GM12874 (cell line): ENCODE measurements around the gene FKBP2.

ENCODE experiments used
- TF ChIP-seq, protein P1 (sequence below): IDR thresholded peaks from 2 replicates; pipeline ENCODE4 v1.5.1; 2011; ENCODE audit warnings: low read depth, mild to moderate bottlenecking, control low read depth, low read length, moderate library complexity; ENCODE audit not compliant: insufficient read depth

FKBP2 gene

DNA sequence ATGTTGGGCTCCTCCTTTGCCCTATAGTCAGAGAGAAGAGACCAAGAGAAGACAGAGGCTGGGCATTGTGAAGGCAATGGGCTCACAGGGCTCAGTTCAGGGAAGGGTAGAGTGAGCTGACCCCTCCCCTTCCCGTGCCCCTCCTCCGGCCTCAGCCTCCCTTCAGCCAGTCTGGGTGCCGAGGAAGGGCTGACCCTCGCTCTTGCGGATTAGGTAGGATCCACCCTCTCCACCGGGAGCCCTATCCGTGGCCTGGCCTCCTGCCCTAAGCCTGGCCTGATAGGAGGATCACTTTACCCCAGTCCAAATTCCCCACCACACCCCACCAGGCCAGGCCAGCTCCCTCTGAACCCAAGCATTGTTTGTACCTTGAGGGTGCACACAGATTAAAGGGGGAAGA is 7.7 kb downstream of the FKBP2 start:
- TF ChIP-seq, protein P1, sequence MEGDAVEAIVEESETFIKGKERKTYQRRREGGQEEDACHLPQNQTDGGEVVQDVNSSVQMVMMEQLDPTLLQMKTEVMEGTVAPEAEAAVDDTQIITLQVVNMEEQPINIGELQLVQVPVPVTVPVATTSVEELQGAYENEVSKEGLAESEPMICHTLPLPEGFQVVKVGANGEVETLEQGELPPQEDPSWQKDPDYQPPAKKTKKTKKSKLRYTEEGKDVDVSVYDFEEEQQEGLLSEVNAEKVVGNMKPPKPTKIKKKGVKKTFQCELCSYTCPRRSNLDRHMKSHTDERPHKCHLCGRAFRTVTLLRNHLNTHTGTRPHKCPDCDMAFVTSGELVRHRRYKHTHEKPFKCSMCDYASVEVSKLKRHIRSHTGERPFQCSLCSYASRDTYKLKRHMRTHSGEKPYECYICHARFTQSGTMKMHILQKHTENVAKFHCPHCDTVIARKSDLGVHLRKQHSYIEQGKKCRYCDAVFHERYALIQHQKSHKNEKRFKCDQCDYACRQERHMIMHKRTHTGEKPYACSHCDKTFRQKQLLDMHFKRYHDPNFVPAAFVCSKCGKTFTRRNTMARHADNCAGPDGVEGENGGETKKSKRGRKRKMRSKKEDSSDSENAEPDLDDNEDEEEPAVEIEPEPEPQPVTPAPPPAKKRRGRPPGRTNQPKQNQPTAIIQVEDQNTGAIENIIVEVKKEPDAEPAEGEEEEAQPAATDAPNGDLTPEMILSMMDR, result no peak

DNA sequence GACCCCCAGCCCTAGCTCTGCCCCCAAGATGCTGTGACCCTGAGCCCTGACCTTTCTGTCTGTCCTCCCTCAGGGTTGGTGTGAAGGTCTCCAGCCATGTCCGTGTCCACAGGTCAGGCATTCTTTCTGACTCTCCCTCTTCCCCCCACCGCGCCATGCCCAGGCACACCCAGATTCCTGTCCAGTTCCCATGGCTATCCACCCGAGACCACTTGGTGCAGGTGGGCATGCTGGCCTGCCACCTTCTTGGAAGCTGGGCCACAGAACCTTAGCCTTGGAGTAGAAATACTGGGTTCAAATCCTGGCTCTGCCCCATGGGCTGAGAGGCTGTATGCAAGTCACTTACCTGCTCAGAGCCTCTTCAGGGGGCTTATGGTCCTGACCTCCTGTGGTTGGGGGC is 8.1 kb downstream of the FKBP2 start:
- TF ChIP-seq, protein P1, result no peak

DNA sequence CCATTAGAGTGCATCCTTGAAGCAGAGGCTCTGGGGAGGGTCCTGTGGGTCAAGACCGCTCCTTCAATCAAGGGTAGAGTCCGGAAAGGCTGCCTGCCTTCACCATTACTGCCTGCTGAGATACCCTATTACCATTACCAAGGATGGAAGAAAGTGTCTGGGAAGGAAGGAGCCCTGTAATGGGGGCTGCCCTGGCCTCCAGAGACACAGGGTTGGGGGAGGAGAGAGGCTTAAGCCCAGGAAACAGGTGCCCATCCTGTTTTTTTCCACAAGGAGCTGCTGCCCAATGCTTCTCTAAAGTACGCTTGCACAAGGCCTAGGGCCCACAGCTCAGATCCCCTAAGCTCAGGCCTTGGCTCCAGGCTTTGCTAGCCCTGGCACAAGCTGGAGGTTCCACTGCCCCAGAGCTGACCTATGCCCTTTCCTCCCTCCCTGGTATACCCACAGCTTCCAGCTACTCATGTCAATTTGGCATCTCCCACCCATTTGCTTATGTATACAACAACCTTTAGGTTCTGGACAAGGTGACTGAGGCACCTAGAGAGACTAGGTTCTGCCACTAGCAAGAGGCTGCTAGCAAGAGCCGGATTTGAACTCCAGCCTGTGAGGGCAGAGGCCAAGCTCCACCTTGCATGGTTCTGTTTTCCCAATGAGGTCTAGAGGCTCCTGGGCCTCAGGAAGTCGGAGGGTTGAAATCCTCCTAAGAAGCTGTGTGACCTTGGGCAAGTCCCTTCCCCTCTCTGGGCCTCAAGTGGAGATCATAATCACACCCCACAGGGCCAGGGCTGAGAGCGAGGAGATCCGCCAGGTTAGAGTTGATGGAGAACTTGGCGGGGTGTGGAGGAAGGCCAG is 8.9 kb downstream of the FKBP2 start:
- TF ChIP-seq, protein P1, result no peak

DNA sequence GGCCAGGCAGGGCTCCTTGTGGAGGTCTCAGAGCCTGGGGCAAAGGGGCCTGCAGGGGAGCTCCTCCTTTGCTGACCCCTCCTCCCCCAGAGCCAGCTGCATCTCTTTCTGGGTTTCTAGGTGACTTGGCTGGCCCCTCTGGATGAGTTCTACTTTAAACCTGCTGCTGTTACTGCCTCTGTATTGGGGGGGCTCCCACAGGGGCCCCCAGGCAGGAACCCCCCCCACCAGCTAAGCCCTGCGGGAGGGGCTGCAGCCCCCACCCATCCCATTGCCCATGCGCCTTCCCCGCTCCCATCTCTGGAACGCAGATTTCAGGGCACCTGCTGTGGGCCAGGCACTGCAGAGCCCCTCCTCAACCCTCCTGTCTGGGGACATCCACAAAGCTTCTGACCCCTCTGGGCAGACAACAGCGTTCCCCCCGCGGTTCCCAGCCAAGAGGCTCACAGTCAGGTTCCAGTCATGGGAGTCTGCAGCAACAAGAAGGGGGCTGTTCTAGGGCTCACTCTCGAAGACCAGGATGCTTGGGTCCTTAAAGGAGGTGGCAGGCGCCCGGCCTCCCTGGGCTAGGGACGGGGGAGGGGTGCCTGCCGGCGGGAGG is 9.6 kb downstream of the FKBP2 start:
- TF ChIP-seq, protein P1, result no peak

DNA sequence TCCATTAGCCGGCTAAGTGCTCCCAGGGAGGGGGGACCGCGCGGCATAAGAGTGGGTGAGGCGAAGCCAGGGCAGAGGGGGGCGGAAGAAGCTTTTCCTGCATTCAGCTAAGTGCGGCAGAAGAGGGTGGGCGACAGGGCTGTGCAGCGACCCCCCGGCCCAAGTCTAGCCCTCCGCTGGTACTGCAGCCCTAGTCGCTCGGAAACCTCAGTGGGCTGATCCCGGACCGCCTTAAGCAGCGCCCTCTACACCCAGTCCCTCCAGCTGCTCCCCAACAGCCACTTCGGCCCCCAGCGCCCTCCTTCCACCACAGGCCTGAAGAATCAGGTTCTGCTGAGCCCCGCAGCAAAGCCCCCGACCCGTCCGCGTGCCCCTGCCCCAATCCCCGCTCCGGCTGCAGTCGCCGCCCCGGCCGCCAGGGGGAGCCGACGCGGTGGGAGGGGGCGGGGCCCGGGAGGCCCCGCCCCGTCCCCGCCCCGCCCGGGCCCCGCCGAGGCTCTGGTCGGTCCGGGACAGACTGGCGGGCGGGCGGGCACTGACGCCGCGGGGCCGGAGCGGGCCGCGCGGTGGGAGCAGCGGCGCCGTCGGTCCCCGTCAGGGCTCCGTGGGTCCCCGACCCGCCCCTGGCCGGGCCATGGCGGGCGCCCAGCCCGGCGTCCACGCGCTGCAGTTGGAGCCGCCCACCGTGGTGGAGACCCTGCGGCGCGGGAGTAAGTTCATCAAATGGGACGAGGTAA is 10.3 kb downstream of the FKBP2 start, which contains the start of gene PLCB3:
Gene PLCB3 (plus strand): TSS at position 515 of the 737 bp plus-strand sequence. CDS start 120 bp downstream, at position 635.
- TF ChIP-seq, protein P1, result peak; percentile 77

DNA sequence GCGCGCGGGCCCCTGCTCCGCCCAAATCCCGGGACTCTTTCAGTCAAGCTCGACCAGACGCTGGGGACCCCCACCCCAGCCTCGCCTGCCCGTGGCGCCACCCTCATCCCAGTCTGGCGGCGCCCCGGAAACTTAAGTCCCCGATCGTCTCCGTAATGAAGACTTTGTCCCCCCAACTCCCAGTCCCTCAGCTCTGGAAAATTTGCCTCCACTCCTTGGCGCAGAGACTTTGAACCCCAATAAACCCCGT is 10.8 kb downstream of the FKBP2 start:
- TF ChIP-seq, protein P1, result no peak

DNA sequence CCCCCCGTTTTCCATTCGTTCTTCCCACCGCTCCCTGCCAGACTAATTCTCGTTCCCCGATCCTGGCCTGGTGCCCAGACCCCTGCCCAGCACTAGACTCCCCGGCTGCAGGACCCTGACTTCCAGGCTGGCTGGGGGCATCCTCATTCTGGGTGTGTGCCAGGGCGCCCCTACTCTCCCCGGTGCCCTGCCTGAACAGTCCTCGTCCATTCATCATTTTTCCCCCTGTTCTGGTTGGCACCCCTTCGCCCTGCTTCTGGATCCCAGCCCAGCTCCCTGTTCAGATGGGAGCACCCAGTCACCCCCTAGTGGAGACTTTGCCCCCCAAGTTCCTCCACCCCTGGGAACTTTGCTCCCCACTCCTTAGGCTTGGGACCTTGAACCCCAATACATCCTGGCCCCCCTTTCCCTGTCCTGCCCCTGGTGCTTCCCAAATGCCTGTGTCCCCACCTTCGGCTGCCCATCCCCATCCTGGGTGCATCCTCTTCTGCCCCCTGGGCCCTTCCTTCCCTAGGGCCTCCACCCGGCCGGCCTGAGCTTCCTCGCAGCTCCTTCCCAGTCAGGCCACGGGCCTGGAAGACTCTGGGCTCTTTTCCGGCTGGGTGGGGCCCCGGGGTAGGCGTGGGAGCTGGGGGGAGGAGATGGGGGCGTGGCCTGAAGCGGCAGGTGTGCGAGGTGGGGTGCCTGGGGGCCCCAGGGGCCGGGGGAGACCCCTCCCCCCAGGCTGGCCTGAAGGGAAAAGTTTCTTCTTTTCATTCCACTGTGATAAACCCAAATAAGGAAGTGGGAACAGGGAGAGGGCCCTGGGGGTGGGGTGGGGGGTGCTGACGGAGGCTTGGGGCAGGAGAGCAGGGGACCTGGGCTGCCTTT is 11.3 kb downstream of the FKBP2 start:
- TF ChIP-seq, protein P1, result peak; percentile 48
